HG03469 (cell line): ENCODE measurements around the gene ANKRD27.
A peak's percentile ranks its signal among the peaks of the same experiment; 100 is the strongest.
"Not testable (repeated sequence)": the region's sequence is repeated elsewhere in the genome, so short reads cannot be mapped to it uniquely, and the experiment has no call there.

Source experiments
- ATAC-seq: cut with Tn5 transposase; IDR thresholded peaks from one replicate; pipeline ENCODE4 v1.9.1; 2021; ENCODE audit warnings: mild to moderate bottlenecking, moderate library complexity, moderate number of reproducible peaks; ENCODE audit not compliant: unreplicated experiment

The ANKRD27 gene

GRCh38 chr19:32611161-32611560 lies 63.8 kb downstream of the ANKRD27 start:
- ATAC-seq, result no peak

GRCh38 chr19:32607479-32607878 lies 67.5 kb downstream of the ANKRD27 start:
- ATAC-seq, result no peak

GRCh38 chr19:32606289-32606688 lies 68.7 kb downstream of the ANKRD27 start:
- no peak for ATAC-seq

- ATAC-seq, result no peak
These were observed 69.4 kb downstream of the ANKRD27 start for GRCh38 chr19:32605544-32605943.

GRCh38 chr19:32603961-32604360 lies 71.0 kb downstream of the ANKRD27 start:
- ATAC-seq, result no peak

- no peak for ATAC-seq
These were observed 75.2 kb downstream of the ANKRD27 start for GRCh38 chr19:32599736-32600157.

- ATAC-seq, result no peak
These were observed 75.7 kb downstream of the ANKRD27 start for GRCh38 chr19:32599258-32599657.

GRCh38 chr19:32598022-32598421 lies 77.0 kb downstream of the ANKRD27 start:
- no peak for ATAC-seq

- no peak for ATAC-seq
These were observed 79.5 kb downstream of the ANKRD27 start for GRCh38 chr19:32595491-32595890.

- no peak for ATAC-seq
These were observed 81.0 kb downstream of the ANKRD27 start for GRCh38 chr19:32594021-32594420.

- not testable (repeated sequence) for ATAC-seq
These were observed 87.1 kb downstream of the ANKRD27 start for GRCh38 chr19:32587747-32588504.

- no peak for ATAC-seq
These were observed 93.2 kb downstream of the ANKRD27 start for GRCh38 chr19:32581705-32582179.

GRCh38 chr19:32580901-32581704 lies 93.9 kb downstream of the ANKRD27 start, which contains the start of gene PDCD5:
Gene PDCD5 (plus strand): TSS chr19:32581190. CDS start chr19:32581262, 72 bp downstream.
- peak; percentile 79 for ATAC-seq

GRCh38 chr19:32580353-32580900 lies 94.6 kb downstream of the ANKRD27 start:
- peak; percentile 9 for ATAC-seq

- ATAC-seq, result no peak
These were observed 98.2 kb downstream of the ANKRD27 start for GRCh38 chr19:32576790-32577189.

- no peak for ATAC-seq
These were observed 101.5 kb downstream of the ANKRD27 start for GRCh38 chr19:32573492-32573794.

GRCh38 chr19:32572700-32573491 lies 102.1 kb downstream of the ANKRD27 start:
- not testable (repeated sequence) for ATAC-seq

GRCh38 chr19:32571471-32572075 lies 103.4 kb downstream of the ANKRD27 start:
- not testable (repeated sequence) for ATAC-seq

GRCh38 chr19:32570081-32570785 lies 104.7 kb downstream of the ANKRD27 start:
- no peak for ATAC-seq

GRCh38 chr19:32567486-32567885 lies 107.5 kb downstream of the ANKRD27 start:
- ATAC-seq, result no peak
